Myocyte (in vitro differentiated cells): ENCODE results near the gene QRSL1. TPM values are rescaled to one million over a fixed set of nuclear protein-coding genes. Genes with fewer than 3 reads are reported as not detected.

ENCODE experiments used
- total RNA-seq: library from RNA; depleted of rRNA; stranded (reverse); fragments of >200 nt; gene quantifications from 2 replicates; pipeline ENCODE4 v1.2.3, GENCODE V29; 2014

The QRSL1 gene
- total RNA-seq, 1 donor from 2014 or later, result 13.4 TPM

Other genes with a start within 250 kb of the QRSL1 start
- 13.5 and 13.6 TPM in 2 replicates for gene RTN4IP1, start 80 bp upstream of the QRSL1 start, total RNA-seq